ENCODE results near the gene ALDH3B2.
"Not testable (repeated sequence)": the region's sequence is repeated elsewhere in the genome, so short reads cannot be mapped to it uniquely, and the experiment has no call there.

The ALDH3B2 gene

GRCh38 chr11:67628710-67629385 is 45.6 kb downstream of the ALDH3B2 start:
- DNase-seq: no peak

- DNase-seq: no peak
Measured at GRCh38 chr11:67627812-67628624, 46.4 kb downstream of the ALDH3B2 start.

GRCh38 chr11:67627441-67627811 is 47.0 kb downstream of the ALDH3B2 start:
- no peak for DNase-seq

GRCh38 chr11:67626970-67627369 is 47.5 kb downstream of the ALDH3B2 start:
- DNase-seq: no peak

GRCh38 chr11:67626131-67626833 is 48.1 kb downstream of the ALDH3B2 start:
- not testable (repeated sequence) for DNase-seq

GRCh38 chr11:67623795-67624194 is 50.6 kb downstream of the ALDH3B2 start:
- not testable (repeated sequence) for DNase-seq

GRCh38 chr11:67622905-67623304 is 51.5 kb downstream of the ALDH3B2 start:
- not testable (repeated sequence) for DNase-seq

- not testable (repeated sequence) for DNase-seq
Measured at GRCh38 chr11:67621928-67622327, 52.5 kb downstream of the ALDH3B2 start.

GRCh38 chr11:67620621-67621020 is 53.8 kb downstream of the ALDH3B2 start:
- DNase-seq: not testable (repeated sequence)

- not testable (repeated sequence) for DNase-seq
Measured at GRCh38 chr11:67619683-67620618, 54.5 kb downstream of the ALDH3B2 start.

- DNase-seq: not testable (repeated sequence)
Measured at GRCh38 chr11:67618901-67619659, 55.3 kb downstream of the ALDH3B2 start.

- DNase-seq: no peak
Measured at GRCh38 chr11:67617243-67617953, 57.0 kb downstream of the ALDH3B2 start.

GRCh38 chr11:67616431-67617242 is 57.8 kb downstream of the ALDH3B2 start:
- DNase-seq: no peak

- DNase-seq: no peak
Measured at GRCh38 chr11:67615728-67616430, 58.5 kb downstream of the ALDH3B2 start.

- DNase-seq: peak; percentile 58
Measured at GRCh38 chr11:67614730-67615714, 59.4 kb downstream of the ALDH3B2 start.

- peak; percentile 82 for DNase-seq
Measured at GRCh38 chr11:67613960-67614715, 60.3 kb downstream of the ALDH3B2 start.

- no peak for DNase-seq
Measured at GRCh38 chr11:67613313-67613959, 61.0 kb downstream of the ALDH3B2 start.
